Effector CD4-positive, alpha-beta T cell (primary cell): ENCODE measurements around the gene HEXIM1.
"Not testable (repeated sequence)": the region's sequence is repeated elsewhere in the genome, so short reads cannot be mapped to it uniquely, and the experiment has no call there.

Experiments used
- DNase-seq: peaks from one replicate; pipeline ENCODE4 v3.0.0-alpha.2; 2020

Gene HEXIM1

DNA sequence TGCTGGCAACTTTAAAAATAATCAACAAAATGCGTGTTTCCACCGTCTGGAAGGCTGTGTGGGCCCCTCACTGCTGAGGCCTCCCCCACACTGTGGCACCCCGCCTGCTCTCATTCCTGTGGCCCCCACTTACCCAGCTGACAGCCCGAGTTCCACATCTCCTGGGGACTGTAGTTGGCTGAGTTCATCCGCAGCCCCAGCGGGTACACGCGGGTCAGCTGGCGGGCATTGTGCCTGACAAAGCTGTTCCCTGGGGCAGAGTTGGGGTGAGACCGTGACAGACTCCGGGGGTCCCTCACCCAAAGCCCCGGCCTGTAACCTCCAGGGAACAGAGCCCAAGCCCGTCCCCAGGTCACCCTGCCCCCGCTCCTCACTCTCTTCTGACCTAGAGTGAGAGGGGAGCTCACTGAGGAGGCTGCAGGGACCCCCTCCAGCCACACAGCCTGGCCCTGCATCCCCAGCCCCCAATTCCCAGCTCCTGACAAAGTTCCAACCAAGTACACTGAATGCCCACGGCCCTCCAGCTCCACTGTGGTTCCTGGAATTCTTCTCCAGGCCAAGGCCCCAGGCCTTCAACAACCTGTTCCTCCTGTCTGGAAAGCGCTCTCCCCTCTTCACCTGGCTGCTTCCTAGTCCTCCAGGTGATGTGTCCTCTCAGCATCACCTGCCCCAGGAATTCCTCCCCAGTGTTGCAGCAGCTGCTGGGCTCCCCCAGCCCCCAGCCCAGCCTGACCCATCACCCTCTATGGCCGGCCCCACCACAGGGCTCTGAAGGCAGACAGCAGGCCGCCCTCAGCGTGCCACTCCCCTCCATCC lies 34.0 kb upstream of the HEXIM1 start:
- no peak for DNase-seq

DNA sequence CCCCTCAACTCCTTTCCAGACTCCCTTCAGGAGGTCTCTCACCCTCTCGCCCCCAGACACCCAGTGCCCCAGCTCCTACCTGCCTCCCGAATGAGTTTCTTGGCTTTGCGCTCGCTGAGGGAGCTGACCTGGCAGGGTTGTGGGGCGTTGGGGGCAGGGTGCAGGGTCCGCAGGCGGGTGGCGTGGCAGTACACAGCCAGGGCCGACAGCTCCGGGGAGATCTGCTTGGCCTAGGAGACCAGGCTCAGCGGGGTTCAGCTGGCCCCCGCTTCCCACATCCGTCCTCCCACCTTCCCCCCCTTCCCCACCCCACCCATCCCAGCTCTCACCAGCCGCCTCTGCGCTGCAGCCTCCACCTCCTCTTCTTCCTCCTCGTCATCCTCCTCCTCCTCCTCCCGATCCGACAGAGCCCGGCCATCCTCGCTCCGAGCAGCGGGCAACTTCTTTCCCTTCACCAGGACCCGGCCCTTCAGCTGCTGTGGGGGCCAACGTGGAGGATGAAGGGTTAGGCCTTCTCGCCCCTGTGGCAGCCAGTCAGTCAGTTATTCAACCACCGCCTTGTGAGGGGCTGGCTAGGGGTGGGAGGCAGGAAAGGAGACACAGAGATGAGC lies 33.2 kb upstream of the HEXIM1 start:
- DNase-seq, result no peak

DNA sequence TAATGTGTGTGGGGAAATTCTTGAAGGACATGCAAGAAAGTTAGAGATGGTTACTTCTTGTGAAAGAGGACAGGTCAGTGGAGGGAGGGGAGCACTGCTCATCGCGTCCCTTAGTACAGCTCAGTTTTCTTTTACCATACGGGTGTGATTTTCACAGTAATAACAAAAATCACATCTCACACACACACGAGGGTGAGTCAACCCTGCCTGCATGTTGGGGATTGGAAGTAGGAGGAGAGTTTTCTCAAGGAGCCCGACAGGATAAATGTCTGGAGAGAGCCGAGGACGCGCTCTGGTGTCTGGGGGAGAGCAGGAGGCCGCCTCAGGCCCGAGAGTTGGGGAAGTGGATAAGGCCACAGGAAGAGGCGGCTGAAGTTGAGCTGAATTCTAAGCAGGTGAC lies 32.4 kb upstream of the HEXIM1 start:
- no peak for DNase-seq

DNA sequence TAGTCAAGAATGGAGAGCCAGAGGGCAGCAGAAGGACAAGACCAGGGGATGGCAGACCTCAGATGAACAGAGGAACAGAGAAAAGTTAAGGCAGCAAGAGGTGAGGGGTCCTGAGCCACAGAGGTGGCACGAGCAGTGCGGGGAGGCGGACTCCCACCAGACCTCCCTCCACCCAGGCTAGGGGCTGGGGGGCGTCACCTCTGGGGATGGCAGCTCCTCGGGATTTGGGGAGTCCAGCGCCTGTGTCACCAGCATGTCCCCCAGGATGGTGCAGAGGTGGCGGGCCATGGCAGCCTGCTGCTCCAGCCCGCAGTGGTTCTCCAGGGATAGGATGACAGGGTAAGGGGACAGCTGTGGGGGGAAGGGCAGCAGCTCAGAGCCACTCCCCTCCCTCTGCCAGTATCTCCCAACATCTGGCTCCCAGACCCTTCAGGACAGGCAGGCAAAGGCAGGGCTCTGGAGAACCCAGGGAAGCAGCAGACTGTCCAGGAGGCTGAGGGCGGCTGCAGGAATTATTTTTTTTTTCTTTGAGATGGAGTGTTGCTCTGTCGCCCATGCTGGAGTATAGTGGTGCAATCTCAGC lies 31.8 kb upstream of the HEXIM1 start:
- no peak for DNase-seq

DNA sequence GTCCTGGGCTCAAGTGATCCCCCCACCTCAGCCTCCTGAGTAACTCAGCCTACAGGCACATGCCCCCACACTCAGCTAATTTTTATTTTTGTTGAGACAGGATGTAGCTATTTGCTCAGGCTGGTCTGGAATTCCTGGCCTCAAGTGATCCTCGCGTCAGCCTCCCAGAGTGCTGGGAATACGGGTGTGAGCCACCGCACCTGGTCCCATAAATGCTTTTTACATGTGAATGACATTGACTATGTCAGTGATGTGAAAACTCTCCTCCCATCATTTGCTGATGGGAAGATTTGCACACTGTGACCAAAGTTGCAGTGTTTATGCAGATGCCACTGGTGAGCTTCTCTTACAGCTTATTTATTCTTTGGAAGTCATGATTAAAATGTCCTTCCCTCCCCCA lies 30.9 kb upstream of the HEXIM1 start:
- DNase-seq, result no peak

DNA sequence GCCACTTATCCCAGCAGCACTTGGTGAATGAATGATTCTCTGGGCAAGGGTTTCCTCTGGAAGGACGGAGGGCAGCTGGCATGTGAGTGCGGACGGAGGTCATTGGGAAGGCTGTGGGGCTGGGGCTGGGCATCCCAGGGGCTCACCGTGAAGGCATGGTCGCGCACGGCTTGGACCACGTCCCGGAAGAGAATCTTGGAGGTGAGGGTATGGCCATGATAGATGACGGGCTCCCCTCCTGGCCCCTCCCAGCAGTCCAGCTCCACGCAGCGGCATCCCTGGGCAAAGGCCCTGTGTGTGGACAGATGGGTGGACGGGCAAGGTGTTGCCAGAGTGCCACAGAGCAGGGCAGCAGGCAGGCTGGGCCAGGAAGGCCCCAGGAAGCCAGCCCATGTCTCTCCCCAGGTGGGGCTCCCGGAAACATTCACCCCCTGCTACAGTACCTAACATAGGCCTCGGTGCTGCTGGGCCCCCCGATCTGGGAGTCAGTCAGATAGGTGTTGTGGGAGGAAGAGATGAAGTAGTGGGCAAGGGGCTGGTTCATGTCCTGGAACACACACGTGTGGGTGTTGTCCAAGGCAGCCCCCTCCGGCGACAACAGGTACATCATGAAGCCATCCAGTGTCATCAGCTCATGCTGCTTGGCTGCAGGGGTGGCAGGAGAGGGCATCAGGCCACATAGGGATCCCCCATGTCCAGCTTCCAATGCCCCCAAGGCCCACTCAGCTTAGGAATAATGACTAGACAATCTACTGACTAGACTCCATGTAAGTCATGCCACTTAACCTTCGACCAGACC lies 30.2 kb upstream of the HEXIM1 start:
- DNase-seq, result no peak

DNA sequence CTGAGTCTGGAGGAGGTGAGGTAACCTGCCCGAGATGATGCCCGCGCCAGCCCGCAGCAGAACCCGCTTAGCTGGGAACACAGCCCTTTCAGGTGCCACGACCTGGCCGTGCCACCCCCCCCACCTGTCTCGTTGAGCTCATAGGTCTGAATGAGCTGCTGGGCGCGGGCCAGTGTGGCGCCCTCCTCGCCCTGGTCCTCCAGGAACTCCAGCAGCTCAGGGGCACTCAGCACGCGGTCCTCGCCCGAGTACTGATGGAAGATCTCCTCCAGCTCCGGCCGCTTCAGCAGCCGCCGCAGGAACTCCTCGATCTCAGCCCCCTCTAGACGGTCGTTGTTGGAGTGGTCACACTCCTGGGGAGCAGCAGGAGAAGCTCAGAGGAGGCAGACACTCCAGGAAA lies 29.6 kb upstream of the HEXIM1 start:
- no peak for DNase-seq

DNA sequence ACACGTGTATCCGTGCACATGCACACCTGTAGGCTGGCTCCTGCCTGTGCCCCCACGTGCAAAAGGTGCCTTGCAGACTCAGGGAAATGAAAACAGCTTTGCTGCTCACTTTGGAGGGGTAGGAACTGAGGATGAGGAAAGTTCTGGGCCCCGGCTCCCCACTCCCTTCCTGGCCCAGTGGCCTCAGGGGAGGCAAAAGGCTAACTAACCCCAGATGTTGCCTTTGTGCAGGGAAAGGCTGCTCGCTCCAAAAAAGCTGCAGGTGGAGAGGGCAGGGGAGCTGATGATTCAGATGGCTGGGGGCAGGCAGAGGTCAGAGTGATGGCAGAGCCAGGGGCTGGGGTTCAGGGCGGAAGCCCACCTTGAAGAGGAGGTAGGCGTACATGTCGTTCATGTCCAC lies 28.3 kb upstream of the HEXIM1 start:
- no peak for DNase-seq

DNA sequence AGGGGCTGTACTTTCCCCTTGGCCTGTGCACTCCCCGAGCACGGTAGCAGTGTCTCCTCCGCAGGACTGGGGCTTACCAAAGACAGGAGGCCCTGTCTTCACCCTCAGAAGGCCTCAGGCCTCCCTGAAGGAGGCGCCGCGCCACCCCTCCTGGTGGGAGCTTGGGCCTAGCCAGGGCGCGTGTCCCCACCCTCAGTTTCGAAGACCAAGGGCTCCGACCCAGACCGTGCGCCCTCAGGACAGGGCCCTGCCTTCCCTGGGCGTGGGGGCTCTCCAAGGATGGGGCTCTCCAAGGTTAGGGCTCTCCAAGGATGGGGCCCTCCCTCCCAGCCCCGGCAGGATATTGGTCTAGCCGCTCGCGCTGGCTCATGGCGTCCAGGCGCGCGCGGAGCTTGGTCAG lies 27.7 kb upstream of the HEXIM1 start:
- DNase-seq, result no peak

DNA sequence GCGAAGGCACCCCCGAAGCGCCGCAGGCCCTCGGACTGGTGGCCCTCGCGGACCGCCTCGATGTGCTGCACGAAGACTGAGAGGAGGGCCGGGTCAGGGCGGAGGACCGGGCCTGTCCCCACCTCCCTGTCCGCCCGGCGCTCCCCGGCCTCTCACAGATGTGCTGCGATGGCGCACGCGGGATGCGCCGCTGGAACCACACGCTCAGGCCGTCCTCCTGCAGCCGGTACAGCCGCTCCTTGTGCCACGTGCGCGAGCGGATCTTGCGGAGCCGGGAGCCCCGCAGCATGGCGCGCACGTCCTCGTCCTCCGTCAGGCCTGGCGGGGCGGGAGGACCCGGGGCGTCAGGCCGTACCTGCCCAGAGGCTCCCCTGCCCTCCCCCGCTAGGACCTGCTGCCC lies 27.2 kb upstream of the HEXIM1 start:
- DNase-seq, result no peak

DNA sequence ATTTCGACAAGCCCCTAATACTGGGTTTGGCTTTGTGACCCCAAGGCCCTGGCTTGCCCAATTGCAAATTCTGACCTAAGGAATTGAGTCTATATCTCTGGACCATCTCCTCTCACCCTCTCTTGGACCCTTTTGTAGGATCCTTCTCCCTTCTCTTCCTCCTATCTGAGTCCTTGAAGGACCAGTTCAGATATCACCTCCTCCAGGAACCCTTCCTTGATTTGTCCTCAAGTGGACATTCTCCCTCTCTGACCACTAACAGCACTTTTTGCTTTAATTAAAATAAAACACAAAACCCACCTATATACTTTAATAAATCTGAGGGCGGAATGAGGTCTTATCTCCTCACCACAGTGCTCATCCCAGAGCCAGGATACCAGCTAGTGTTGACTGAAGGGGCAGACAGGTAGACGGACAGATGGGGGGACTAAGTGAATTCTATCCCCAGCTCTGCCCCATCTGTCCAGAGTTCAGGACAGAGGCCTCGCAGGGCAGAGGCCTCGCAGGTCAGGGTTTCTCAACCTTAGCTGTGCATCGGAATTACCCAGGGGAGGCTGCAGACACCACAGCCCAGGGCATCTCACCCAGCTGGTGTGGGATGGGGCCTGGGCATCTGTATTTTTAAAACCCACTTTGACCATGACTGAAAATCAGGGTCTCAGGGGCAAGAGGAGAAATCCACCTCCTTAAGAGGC lies 25.1 kb upstream of the HEXIM1 start:
- no peak for DNase-seq

DNA sequence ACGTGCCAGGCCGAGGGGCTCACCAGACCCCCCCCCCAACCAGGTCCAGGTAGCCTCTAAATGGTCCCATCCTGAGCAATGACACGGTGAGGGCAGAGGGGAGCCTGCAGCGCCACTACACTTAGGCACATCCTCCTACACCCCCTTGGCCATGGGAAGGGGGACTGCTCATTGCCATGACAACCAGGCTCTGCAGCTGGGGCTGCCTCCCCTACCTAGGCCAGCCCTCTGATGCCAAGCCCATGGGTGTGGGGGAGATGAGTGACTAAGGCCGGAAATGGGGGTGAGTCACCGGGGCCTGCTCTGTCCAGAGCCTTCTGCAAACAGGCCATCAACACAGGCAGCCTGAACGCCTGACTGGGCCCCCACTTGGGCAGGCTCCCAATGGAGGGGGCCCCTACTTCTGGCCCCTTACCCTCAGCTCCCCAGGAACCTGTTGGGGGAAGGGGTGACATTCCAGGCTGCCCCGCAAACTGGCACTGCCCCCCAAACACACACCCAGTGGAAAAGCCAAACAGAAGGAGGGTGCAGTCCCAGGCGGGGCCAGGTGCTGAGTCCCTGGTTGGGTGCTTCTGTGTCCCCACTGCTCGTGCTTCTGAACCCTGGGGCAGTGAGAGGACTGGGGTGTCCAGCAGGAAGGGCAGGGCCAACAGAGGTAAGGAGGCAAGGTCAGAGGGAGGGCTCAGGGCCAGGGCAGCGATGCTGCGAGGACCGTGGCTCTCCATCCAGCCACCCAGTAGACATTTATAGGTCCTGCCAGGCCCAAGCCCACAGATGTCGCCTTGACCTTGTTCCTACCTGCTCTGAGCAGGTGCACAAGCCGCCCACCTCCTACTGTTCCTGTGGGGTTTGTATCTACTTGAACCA lies 24.1 kb upstream of the HEXIM1 start:
- DNase-seq, result no peak

DNA sequence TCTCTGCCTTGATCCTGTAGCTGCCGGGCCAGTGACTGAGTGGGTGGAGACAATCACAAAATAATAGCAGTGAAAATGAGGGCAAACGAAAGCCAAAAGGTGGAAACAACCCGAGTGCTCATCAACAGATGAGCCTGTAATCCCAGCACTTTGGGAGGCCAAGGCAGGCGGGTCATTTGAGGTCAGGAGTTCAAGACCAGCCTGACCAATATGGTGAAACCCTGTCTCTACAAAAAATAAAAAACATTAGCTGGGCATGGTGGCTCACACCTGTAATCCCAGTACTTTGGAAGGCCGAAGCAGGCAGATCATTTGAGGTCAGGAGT lies 23.5 kb upstream of the HEXIM1 start:
- DNase-seq, result not testable (repeated sequence)

DNA sequence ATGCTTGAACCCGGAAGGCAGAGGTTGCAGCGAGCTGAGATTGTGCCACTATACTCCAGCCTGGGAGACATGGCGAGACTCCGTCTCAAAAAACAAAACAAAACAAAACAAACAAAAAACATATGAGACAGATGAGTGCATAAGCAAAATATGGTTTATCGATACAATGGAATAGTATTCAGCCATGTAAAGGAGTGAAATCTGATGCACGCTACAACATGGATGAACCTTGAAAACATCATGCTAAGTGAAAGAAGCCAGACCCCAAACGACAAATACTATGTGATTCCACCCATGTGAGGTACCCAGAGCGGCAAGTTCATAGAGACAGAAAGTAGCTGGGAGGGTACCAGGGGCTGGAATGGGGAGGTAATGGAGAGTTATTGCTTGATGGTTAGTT lies 22.8 kb upstream of the HEXIM1 start:
- no peak for DNase-seq

DNA sequence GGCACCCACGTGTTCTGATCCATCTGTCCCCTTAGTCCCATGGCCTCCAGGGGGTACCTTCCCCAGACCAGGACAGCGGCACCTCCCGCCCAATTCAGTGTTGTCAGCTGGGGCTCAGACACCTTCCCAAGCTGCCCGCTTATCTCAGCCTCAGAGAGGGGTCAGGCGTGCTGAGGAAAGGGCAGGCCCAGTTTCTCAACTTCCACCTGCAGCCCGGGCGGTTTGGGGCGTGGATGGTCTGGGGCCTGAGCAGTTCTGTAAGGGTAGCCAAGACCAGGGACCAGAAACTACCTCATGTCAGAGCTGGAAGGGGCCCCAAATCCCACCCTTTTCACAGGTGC lies 21.1 kb upstream of the HEXIM1 start:
- DNase-seq, result no peak

DNA sequence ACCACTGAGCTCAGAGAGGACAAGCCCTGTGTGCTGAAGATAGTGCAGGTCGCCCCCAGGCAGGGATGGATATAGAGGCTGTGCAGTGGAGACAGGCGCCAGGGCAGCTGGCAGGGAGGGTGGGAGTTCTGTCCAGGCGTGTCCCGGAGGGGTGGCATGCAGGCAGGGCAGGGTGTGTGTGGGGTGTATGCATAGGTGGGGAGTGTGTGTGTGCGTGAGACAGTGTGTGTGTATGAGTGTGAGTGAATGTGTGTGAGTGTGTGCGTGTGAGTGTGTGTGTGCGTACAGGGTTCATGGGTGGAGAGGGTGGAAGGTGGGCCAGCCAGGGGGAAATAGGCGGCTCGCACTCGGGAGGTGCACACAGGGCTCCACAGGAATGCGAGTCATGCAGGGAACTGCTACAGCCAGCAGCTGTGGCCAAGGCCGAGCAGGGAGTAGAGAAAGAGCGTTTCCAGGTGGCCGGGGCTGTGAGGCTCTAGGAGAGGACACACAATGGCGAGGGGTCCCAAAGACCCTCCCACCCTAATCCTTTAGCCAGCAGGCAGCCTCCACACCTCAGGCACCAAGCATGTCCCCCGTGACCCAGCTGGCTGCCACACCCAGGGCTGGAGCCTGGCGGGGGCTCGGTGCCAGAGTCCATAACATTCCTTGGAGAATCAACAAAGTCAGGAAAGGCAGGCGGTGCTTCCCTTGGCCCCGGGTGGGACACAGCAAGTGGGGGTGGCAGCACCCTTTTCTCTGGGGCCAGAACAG lies 20.6 kb upstream of the HEXIM1 start:
- DNase-seq, result no peak

DNA sequence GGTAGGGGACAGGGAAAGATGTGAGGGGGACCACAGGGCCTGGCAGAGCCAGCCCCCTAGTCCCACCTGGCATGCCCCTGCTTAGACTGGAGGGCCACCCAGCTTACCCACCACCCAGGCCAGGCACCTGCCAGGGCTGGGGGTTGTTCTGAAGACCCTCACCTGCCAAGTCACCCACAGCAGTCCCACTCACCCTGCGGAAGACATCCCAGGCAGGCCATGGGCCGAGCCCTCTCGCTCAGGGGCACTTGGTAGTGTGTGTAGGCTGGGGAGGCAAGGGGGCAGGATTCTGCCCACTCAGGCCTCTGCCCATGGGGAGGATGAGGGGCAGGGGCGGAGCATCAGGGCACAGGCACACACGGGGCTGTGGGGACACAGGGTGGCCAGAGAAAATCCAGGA lies 19.9 kb upstream of the HEXIM1 start:
- no peak for DNase-seq

DNA sequence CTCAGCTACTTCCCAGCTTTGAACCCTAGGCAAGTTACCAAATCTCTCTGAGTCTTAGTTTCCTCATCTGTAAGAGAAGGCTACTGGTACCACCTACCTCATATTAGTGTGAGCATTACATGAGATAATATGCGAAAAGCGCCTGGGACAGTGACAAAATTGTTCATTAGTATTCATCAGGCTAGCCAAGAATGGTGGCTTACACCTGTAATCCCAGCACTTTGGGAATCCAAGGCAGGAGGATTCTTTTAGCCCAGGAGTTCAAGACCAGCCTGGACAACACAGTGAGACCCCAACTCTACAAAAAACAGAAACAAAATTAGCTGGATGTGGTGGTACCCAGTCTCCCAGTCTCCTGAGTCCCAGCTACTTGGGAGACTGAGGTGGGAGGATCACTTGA lies 19.3 kb upstream of the HEXIM1 start:
- DNase-seq, result no peak

DNA sequence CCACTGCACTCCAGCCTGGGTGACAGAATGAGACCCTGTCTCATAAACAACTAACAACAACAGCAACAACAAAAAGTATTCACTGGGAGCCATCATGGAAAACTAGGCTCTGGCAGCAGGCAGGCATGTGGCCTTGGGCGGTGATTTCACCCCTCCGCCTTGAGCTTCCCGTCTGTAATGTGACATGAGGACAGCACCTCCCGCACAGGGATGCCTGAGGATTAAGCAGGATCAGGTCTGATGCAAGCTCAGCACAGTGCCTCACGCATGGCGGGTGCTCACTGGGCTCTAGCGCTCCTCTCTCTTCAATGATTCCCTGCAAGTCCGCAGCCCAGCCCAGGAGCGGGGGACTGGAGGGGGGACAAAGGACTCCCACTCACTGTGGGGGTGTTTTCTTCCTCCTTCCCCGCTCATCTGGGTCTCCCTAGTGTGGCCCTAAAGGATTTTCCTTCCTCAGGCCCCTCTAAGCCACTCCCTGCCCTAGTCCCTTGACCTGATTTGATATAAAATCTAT lies 18.8 kb upstream of the HEXIM1 start:
- no peak for DNase-seq

DNA sequence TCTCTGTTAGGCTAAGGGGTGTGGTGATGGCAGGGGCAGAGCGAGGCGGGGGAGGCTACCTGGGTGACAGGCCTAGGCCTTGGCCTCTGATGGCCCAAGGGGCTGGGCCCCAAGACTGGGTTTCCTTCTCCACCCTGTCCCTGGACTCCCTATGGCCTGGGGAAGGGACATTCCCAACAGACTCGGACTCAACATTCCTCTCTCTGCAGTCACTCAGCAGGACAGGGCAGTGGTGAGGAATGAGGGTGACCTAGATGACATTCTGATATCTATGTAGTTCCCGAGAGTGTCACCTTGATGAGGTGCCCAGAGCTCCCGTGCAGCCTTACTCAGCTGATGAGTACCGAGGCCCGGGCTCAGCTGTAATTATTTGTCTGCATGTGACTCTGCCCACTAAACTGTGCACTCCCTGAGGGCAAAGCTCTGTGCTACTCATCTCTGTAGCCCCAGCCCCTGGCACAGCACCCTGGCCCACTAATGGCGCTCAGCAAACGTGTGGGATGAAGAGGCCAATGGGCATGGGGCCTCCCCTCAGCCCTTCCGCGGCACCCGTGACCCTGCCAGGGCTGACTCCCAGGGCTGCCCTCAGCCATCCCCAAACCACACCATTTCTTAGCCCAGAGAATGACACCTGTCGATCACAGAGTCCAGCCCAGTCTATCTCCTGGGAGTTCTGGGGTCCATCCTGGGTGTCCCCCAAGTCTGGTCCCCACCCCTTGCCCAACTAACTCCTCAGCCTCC lies 18.2 kb upstream of the HEXIM1 start:
- no peak for DNase-seq
